Left renal cortex interstitium (tissue), 4 donors: ENCODE data around the gene CNTNAP2. TPM values are rescaled to one million over a fixed set of nuclear protein-coding genes. Genes with fewer than 3 reads are reported as not detected.

Source experiments
- DNase-seq, 4 donors: peaks; one replicate each; pipeline ENCODE4 v3.0.0-alpha.2; 2013; ENCODE audit warnings: low read depth in 4 of 4, low spot score in 2 of 4, missing footprints in 1 of 4
- polyA plus RNA-seq, 4 donors: library from polyadenylated mRNA; unstranded; fragments of 120-200 nt; gene quantifications; one replicate each; pipeline ENCODE4 v1.2.1, GENCODE V29; 2013; ENCODE audit not compliant: insufficient read length in 4 of 4

The CNTNAP2 gene
- polyA plus RNA-seq, 4 donors, result 22.3 to 27.6 (median 27.1) TPM

- no peak for DNase-seq
Observed at GRCh38 chr7:147509035-147509501, 1392.5 kb downstream of the CNTNAP2 start.

- no peak for DNase-seq
Observed at GRCh38 chr7:147509541-147510200, 1393.1 kb downstream of the CNTNAP2 start.

- no peak for DNase-seq
Observed at GRCh38 chr7:147510201-147510542, 1393.6 kb downstream of the CNTNAP2 start.

GRCh38 chr7:147510923-147511322 lies 1394.3 kb downstream of the CNTNAP2 start:
- DNase-seq, result no peak

- no peak for DNase-seq
Observed at GRCh38 chr7:147513451-147513850, 1396.8 kb downstream of the CNTNAP2 start.

- DNase-seq, result no peak
Observed at GRCh38 chr7:147516391-147516790, 1399.8 kb downstream of the CNTNAP2 start.

- no peak for DNase-seq
Observed at GRCh38 chr7:147519062-147519461, 1402.5 kb downstream of the CNTNAP2 start.

- no peak for DNase-seq
Observed at GRCh38 chr7:147523056-147523455, 1406.5 kb downstream of the CNTNAP2 start.

- DNase-seq, result no peak
Observed at GRCh38 chr7:147524726-147525250, 1408.2 kb downstream of the CNTNAP2 start.

- no peak for DNase-seq
Observed at GRCh38 chr7:147525325-147525724, 1408.7 kb downstream of the CNTNAP2 start.

GRCh38 chr7:147535701-147536111 lies 1419.1 kb downstream of the CNTNAP2 start:
- no peak for DNase-seq

GRCh38 chr7:147539685-147540084 lies 1423.1 kb downstream of the CNTNAP2 start:
- DNase-seq, result no peak

GRCh38 chr7:147540743-147541142 lies 1424.1 kb downstream of the CNTNAP2 start:
- DNase-seq, result no peak

GRCh38 chr7:147541261-147541660 lies 1424.7 kb downstream of the CNTNAP2 start:
- no peak for DNase-seq

GRCh38 chr7:147547252-147547897 lies 1430.8 kb downstream of the CNTNAP2 start:
- no peak for DNase-seq

GRCh38 chr7:147556317-147556716 lies 1439.7 kb downstream of the CNTNAP2 start:
- DNase-seq, result no peak

- DNase-seq, result no peak
Observed at GRCh38 chr7:147563669-147564068, 1447.1 kb downstream of the CNTNAP2 start.

- no peak for DNase-seq
Observed at GRCh38 chr7:147564786-147565476, 1448.3 kb downstream of the CNTNAP2 start.

GRCh38 chr7:147567043-147567442 lies 1450.4 kb downstream of the CNTNAP2 start:
- no peak for DNase-seq

GRCh38 chr7:147569116-147569913 lies 1452.7 kb downstream of the CNTNAP2 start:
- DNase-seq, result peak in 1 of 4 donors; percentile 13

- no peak for DNase-seq
Observed at GRCh38 chr7:147570390-147570789, 1453.8 kb downstream of the CNTNAP2 start.
